ENCODE measurements around the gene ZNF124.
"Not testable (repeated sequence)": the region's sequence is repeated elsewhere in the genome, so short reads cannot be mapped to it uniquely, and the experiment has no call there.

Gene ZNF124

DNA sequence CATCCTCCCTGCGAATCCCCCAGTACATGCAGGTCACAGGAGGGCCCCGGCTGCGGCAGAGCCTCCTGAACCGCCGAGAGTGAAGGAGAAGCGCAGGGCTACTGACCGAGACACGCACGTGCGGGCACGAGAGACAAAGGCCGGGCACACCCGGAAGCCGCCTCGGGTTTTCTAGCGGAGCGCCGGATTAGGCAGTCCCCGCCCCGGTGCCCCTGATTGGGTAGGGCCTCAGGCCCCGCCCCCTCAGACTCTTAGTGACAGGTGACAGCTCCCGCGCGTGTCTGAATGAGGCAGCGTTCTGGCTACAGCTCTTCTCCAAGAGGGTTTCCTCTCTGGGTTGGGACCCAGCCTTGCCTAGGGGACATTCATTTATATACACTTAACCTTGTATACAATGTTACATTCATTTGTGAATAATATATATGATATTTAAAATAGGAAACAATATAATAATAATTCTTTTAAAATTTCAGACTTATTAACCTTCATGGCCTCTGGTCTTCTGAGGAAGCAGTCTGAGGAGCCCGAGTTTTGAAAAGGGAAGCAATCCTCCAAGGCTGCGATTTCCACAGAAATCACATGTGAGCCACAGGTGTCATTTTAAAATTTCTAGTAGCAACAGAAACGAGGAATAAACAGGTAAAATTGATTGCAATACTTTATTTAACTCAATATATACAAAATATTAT lies at the start of gene ZNF124:
TSS of gene ZNF124 (minus strand) at position 146 of the 689 bp plus-strand sequence. CDS start at position 3, 143 bp downstream.
- not testable (repeated sequence) for DNase-seq

DNA sequence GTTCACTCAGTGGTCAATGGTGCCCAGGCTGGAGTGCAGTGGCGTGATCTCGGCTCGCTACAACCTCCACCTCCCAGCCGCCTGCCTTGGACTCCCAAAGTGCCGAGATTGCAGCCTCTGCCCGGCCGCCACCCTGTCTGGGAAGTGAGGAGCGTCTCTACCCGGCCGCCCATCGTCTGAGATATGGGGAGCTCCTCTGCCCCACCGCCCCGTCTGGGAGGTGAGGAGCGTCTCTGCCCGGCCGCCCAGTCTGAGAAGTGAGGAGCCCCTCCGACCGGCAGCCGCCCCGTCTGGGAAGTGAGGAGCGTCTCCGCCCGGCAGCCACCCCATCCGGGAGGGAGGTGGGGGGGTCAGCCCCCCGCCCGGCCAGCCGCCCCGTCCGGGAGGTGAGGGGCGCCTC lies 48.5 kb upstream of the ZNF124 start:
- DNase-seq: not testable (repeated sequence)

DNA sequence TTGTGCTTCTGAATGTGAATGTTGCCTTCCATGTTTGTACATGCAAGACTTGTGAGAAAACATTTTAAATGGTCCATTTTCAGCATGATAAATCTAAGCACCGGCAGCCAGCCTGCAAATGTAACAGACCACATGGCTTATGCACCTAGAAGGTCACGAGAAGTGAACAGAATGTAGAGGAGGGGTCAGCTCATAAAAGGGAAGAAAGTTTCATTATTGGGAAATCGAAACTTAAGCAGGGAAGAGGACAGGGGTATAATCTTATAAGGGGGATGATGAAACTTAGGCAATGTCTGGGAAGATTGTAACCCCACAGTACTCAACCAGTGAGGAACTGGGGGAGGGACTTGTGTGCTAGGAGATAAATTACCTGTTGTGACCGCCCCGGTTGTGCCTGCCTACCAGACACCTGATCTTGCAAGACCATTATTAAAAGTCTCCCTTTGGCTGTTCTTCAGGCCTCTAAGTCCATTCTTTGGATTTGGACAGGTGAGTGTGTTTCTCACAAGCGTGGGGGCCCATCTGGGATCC lies 46.4 kb upstream of the ZNF124 start:
- DNase-seq: no peak

DNA sequence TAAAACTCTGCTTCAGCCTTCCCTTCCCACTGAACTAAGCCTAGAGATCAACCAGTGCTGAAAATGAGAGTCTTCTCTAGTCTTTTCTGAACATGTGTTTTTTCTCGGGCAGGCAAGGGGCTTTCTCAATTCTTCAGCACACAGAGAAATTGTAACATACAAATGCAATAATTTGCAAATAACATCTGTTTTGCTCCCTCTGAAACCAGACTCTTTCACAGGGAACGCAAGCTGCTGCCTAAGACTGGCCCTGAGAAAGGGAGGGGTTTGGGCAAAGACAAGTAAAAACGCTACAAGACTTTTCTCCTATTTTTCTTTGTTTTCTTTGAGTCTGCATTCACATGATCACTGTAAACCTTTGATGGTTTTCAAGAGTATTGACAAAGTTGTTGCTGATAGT lies 44.4 kb upstream of the ZNF124 start:
- no peak for DNase-seq

DNA sequence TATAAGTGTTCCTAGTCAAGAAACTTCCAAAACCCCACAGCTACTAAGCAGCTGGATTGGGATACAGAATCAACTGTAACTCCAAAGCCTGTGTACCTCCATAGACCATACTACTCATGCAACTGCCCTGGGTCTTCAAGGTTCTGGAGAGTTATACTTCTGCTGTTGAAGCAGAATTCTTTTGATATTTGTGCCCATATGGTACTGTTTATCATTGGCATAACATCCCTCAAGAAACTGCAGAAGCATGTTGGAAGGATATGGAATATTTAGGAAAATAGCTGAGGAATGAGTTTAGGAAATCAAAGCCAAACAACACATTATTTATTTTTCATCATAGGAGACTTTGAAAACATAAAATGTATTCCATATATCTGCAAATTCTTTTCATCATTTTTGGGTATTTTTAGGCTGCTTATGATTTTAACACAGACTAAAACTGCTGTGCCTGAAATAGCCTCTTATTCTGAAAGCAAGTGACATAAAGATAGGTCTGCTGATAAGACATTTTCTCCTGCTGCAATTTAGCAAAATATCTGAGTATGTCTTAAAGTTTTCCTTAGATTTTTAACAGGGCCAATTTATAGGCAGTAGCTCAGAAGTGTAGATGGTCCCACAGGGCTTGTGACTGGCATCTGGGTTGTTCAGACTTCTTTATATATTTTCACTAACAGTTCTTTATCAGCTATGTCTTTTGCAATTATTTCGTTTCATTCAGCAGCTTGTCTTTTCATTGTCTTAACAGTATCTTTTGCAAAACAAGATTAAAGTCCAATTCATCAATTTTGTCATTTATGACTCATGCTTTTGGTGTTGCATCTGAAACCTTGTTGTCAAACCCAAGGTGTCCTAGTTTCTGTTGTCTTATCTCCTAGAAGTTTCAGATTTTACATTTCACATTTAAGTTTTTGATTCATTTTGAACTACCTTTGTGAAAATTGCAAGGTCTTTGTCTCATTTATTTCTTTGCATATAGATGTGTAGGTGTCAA lies 41.1 kb upstream of the ZNF124 start:
- no peak for DNase-seq

DNA sequence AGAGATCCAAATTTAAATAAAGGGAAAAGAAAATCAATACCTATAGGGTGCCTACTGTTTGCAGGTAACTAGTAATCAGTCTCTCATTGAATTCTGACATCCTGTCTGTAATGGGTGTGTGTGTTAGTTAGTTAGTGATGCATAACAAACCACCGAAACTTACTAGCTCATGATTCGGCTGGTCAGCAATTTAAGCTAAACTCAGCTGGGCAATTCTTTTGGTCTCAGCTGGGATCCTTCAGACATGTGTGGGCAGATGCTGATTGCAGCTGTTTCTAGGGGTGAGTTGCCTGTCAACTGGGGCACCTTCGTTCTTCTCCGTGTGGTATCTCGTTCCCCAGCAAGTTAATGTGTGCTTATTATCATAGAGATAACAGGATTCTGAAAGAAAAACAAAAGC lies 40.2 kb upstream of the ZNF124 start:
- no peak for DNase-seq

DNA sequence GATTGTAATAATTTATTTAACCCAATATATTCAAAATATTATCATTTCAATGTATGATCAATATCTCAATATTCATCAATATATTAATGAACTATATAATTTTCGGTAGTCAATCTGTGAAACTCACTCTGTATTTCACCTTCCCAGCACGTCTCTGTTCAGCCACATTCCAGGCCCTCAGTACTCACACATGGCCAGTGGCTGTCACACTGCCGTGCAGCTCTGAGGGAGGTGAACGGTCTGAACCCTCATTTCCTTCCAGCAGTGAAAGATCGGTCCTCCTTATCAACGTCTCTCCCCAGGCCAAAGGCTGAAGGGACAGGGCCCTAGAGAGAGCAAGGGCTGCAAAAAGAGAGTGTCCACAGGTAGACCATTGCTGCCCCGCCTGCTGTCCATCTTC lies 39.5 kb upstream of the ZNF124 start:
- no peak for DNase-seq

DNA sequence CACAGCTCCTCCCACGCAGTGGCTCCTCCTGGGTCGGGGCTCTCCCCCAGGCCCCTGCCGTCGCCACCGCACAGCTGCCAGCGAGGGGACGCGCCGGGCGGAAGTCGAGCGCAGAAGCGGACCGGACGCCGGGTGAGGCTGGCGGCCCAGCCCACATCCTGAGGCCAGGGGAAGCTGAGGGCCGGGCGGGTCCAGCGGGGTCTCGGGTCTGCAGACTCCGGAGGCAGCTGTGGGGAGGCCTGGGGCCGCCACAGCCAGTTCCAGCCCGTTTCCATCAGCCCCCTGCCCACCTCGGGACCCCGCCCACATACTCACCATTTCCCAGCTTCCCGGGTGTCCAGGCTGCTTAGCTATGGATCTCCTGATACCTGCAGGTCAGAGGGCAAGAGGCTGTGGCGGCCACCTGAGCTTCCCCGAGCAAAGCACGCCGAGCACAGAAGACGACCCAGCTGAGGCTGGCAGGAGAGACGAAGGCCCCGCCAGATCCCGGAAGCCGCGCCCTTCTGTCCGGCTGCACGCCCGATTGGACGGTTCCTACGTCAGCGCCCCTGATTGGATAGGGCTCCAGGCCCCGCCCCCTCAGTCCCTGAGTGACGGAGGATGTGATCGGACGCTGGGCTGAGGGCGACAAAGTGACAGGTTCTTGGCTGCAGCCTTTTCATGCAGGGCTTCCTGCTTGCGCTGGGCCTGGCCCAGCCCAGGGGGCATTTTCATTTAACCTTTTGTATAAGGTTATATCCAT lies 38.7 kb upstream of the ZNF124 start:
- peak; percentile 65 to 87 for DNase-seq

DNA sequence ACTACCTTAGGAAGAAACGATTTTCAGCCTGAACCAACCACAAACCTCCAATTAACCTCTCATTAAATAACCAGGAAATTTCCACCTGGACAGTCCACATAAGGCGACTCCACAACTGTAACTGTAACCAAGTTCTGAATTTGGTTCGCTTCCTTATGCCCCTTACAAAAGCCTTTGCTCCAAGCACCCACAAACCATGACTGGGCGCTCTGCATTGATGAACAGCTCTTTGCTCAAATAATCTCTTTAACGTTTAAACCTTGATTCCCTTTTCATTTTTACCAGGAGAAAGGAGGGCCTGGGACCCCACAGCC lies 38.2 kb upstream of the ZNF124 start:
- DNase-seq: no peak

DNA sequence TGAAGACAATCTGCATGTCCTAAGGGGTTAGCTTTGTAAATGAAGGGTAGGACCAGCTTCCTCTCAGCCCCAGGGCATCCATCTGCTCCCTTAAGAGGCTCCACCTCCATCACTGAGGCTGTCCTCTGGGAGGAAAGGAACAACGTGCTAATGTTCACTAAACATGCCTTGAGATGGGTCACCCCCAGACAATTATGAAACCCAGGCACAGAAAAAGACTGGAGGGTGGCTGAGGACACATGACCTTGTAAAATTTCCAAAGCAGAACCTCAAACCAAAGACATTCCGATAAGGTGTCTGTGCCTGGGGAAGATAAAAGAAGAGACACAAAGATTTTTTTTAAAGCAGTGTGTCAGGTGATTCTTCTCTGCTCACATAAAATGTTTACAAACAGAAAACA lies 37.6 kb upstream of the ZNF124 start:
- no peak for DNase-seq

DNA sequence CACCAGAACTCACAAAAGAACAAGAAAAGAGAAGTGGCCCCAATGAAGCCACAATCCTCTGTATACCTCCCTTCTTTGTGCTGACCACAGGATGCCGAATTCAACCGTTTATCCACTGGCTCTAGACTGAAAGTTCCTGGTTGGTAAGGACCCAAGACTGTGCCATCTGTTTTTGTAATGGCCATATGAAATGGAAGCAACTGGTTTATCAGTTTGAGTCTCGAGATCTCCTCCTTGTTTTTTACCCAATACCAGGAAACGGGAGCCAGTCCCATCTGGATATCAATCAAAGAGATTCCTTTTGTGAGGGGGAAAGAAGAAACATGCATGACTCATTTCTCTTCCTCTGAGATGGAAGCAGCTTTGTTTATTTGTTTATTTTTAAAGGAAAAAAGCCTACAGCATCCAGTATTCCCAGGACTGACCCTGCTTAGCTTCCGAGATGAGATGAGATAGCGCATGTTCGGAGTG lies 32.4 kb upstream of the ZNF124 start:
- no peak for DNase-seq

DNA sequence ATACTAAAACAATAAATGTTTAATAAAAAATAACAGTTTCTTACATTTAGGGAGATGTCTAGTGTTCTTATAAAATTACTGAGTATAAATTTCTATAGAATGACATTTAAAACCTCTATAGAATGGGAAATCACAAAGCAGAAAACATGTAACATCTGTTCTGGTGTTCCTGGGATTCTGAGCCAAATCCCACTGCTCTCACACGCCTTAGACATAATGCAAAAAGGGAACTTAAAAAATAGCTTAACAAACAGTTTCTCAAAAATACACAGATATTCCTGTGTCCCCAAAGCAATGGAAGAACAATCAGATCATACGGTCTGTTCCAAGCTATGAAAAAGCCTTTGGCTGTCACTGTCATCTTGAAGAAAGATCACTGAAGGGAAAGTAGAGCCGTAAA lies 27.0 kb upstream of the ZNF124 start:
- DNase-seq: no peak

DNA sequence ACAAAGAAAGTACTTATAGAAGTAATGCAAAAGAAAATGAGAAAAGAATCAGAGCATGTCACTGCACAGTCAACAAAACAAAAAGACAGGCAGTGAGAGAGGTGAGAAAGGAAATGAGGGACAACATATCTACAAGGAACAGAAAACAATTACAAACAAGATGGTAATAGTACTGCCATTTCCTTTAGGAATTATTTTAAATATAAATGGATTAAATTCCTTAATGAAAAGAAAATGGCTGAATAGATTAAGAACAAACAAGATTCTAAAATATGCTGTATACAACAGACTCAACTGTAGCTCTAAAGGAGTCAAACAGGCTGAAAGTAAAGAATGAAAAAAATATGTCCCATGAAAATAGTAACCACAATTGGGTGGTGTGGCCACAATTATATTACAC lies 22.1 kb upstream of the ZNF124 start:
- no peak for DNase-seq

DNA sequence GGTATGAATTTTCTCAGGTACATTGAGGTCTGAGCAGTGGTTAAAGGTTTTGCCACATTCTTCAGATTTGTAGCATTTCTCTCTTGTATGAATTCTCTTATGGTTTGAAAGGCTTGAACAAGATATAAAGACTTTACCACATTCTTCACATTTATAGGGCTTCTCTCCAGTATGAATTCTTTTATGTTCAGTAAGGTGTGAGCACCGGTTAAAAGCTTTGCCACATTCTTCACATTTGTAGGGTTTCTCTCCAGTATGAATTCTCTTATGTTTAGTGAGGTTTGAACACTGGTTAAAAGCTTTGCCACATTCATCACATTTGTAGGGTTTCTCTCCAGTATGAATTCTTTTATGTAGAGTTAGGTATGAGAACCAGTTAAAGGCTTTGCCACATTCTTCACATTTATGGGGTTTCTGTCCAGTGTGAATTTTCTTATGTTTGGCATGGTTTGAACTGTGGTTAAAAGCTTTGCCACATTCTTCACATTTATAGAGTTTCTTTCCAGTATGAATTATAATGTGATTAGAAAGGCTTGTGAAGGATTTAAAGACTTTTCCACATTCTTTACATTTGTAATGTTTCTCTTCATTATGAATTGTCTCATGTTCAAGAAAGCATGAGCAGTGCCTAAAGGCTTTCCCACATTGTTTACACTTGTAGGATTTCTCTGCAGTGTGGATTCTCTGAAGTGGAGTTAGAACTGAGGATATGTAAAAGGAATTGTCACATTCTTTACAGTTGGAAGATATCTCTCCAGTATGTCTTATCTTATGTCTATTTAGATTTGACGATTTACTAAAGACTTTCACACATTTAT lies 18.4 kb upstream of the ZNF124 start:
- no peak for DNase-seq

DNA sequence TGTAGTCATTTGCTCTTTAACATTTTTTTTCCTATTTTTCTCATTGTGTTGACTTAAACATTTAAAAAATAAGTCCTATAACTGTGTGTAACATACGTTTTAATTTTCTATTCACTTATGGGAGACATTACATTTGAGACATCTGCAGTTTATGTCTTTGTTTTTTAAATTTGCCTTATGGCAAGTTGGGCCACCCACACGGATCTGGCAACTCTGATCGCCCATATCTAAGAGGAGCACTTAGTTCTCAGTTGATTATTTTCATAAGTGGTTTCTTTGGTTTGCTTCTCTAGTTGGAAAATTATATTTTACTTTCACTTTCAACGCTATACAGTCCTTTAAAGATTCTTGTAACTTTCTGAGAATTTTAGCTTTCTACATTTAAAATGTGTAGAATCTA lies 13.8 kb upstream of the ZNF124 start:
- no peak for DNase-seq

DNA sequence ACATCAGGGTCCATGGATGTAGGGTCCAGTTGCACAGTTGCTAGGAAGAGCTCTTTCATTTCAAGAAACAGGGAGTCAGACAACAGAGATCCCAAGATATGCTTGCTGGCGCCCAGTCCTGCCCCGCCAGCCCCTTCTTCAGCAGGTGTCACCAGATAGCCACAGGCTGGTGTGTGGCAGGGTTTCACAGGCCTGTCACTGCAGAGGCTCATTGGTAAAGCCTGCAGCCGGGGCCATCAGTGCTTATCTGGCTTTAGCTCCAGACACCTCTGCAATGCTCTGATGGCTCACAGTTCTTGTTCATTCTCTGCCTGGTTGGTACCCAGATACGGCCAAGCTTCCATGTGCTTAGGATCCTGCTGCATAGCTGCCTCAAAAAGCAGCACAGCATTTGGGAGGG lies 12.4 kb upstream of the ZNF124 start:
- no peak for DNase-seq

DNA sequence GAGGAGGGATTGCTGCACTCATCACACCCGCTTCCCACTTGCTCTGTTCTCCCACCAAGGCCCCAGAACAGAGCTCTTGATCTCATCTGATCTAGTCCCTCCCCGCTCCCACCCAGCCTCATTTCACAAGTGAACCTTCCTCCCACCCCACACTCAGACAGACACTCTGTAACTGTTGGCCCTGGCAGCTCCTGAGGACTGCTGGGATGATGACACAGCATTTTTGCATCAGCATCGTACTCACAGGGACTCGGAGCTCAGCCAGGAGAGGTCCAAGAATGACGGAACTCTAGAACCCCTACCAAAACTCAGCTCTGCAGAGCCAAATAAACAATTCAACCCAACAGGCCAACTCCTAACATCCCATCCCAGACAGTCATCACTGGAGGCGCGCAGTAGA lies 11.2 kb upstream of the ZNF124 start:
- no peak for DNase-seq

DNA sequence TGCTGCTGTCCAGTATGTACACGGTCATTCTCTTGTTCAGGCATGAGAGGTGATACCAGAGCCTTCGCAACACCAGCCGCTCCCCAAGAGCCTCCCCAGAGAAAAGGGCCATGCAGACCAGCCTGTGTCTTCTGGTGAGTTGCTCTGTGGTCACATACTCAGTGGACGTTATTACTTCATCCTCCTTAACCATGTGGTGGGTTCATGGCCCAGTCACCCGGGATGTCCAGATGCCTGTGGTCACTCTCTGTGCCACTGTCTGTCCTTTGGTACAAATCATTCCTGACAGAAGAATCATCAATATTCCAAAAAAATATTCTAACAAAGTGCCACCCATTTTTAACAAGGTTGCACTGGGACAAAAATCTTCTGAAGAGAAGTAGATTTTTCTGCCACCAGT lies 8.8 kb upstream of the ZNF124 start:
- DNase-seq: no peak

DNA sequence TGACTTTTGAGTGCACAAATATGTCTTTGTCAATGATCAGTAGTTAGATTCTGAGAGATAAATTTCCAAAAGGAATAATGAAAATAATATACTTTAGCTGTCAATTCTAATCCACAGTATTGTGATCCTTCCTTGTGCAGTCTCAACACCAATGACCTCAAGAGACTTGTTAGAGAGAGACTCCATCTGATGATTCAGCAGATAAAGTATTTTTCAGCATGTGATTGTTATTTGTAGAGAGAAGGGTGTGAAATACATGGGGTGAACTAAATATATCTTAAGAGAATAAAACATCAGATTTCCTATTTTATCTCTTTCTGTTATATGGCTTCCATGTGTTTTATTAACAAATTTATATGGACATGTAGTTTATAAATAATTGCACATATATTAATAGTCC lies 5.9 kb upstream of the ZNF124 start:
- DNase-seq: no peak

DNA sequence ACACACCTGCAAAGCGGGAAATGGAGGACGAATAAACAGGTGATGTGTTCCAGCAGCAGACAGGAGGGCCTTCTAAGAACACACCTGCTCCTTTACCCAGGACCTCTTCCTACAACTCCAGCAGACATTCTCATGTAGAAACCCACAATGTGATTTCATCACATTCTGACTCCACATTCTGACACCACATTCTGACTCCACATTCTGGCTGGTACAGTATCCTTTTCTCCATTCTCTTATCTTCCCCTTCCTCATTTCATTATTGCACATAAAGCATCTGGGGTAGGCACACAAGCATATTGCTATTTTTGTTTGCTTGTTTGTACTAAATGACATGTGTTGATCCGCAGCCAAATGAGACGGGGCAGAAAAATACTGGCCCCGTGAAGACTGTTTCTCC lies 3.6 kb upstream of the ZNF124 start:
- DNase-seq: no peak

DNA sequence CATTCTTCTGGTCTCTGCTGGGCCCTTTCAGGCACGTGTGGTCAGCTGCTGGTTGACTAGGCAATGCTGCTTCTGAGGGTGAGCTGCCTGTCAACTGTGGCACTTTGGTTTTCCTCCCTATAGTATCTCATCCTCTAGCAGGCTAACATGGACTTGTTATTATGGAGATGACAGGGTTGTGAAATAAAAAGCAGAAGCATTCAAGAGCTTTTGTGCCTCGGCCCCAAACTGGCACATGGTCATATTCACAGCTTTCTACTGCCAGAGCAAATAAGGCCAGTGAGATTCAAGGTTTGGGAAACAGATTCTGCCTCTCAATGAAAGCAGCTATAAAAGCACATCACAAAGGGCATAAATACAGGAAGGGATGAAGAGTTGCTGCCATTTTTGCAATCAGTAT lies 1.6 kb upstream of the ZNF124 start:
- no peak for DNase-seq

DNA sequence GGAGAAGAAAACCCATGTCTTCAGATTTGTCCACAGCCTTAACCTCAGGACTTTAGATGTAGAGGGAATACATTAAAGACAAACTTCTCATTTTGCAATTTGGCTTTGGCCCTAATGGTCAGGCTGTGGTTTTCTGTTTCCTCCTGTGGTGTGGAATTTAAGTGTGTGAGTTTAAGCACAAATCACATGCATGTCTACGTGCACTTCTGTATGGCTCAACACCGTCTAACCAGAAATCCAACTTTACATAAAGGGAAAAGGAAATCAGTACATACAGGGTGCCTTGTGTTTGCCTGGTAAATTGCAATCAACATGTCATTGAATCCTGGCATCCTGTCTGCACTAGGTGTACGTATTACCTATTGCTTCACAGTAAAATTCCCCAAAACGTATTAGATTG lies 1.2 kb upstream of the ZNF124 start:
- DNase-seq: no peak

Data from NCI-H187 (cell line).